Lower leg skin (tissue), 3 donors: Measurements from ENCODE around the gene CALHM3.

ENCODE experiments used
- POLR2A ChIP-seq, 2 donors: fragments of 450-650 bp; IDR thresholded peaks; one replicate each; pipeline ENCODE4 v1.6.1; 2016 to 2017; ENCODE audit warnings: antibody characterized with exemption in 2 of 2, mild to moderate bottlenecking in 1 of 2, moderate library complexity in 1 of 2
- TF ChIP-seq, protein P1 (sequence below), 3 donors: fragments of 450-650 bp; IDR thresholded peaks; one replicate each; pipeline ENCODE4 v1.5.1; 2016; ENCODE audit warnings: antibody characterized with exemption in 3 of 3, mild to moderate bottlenecking in 3 of 3, moderate library complexity in 2 of 3

DNA sequence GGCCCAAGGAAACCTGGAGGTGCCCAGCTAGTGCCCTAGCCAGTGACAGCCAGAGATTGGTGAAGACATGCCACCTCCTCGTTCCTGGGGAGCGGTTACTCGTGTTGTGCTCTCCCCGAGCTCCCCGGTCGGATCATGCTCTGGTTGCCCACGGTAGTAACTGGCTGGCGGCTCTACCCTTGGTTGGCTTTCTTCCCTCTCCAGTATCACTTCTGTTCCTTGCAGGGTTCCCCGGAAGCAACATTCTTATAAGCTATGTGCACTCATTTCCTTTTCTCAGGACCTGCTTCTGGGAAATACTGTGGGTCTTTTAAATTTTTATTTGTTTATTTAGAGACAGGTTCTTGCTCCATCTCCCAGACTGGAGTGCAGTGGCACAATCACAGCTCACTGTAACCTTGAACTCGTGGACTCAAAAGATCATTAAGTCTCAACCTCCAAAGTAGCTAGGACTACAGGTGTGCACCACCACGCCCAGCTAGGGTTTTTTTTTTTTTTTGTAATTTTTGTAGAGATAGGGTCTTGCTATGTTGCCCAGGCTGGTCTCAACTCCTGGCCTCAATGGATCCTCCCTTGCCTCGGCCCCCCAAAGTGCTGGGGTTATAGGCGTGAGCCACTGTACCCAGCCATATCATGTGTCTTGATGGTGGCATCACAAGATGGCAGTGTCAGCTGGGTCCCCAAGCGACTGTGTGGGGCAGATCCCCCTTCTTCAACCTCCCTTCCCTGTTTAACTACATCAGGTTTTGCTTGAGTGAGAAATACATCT is 13.4 kb downstream of the CALHM3 start:
- TF ChIP-seq, protein P1, sequence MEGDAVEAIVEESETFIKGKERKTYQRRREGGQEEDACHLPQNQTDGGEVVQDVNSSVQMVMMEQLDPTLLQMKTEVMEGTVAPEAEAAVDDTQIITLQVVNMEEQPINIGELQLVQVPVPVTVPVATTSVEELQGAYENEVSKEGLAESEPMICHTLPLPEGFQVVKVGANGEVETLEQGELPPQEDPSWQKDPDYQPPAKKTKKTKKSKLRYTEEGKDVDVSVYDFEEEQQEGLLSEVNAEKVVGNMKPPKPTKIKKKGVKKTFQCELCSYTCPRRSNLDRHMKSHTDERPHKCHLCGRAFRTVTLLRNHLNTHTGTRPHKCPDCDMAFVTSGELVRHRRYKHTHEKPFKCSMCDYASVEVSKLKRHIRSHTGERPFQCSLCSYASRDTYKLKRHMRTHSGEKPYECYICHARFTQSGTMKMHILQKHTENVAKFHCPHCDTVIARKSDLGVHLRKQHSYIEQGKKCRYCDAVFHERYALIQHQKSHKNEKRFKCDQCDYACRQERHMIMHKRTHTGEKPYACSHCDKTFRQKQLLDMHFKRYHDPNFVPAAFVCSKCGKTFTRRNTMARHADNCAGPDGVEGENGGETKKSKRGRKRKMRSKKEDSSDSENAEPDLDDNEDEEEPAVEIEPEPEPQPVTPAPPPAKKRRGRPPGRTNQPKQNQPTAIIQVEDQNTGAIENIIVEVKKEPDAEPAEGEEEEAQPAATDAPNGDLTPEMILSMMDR (IDR thresholded peaks at IDR 0.05) = no peak
- no peak for TF ChIP-seq POLR2A (IDR thresholded peaks at IDR 0.05)
